SK-N-SH (cell line): ENCODE results near the gene BEST1.

Source experiments
- CTCF ChIP-seq: fragments of 200-600 bp; sonication (generic); IDR thresholded peaks from 2 replicates; pipeline ENCODE4 v1.6.1; 2017; ENCODE audit warnings: antibody characterized with exemption, mild to moderate bottlenecking, moderate library complexity
- EP300 ChIP-seq, 2 experiments: IDR thresholded peaks; 2 replicates each; pipeline versions ENCODE4 v1.4.0 to v1.6.1; 2012; ENCODE audit warnings: borderline replicate concordance in 1 of 2, low read depth in 1 of 2, low read length in 1 of 2
- EZH2phosphoT487 ChIP-seq: fragments of 200-600 bp; sonication (generic); IDR thresholded peaks from 2 replicates; pipeline ENCODE4 v1.6.1; 2017; ENCODE audit warnings: low read depth, mixed run types, mild to moderate bottlenecking, antibody characterized with exemption, moderate library complexity, borderline replicate concordance
- FOSL2 ChIP-seq: IDR thresholded peaks from 2 replicates; pipeline ENCODE4 v1.4.0; 2012; ENCODE audit warnings: low read depth, mild to moderate bottlenecking, moderate library complexity, borderline replicate concordance
- GABPA ChIP-seq: IDR thresholded peaks from 2 replicates; pipeline ENCODE4 v1.4.0; 2012; ENCODE audit warnings: low read depth, mild to moderate bottlenecking
- JUND ChIP-seq: IDR thresholded peaks from 2 replicates; pipeline ENCODE4 v1.4.0; 2012
- MEF2A ChIP-seq: IDR thresholded peaks from 2 replicates; pipeline ENCODE4 v1.4.0; 2012; ENCODE audit warnings: low read depth, borderline replicate concordance
- POLR2AphosphoS5 ChIP-seq: IDR thresholded peaks from 2 replicates; pipeline ENCODE4 v1.6.1; 2012; ENCODE audit warnings: low read depth, low read length
- RCOR1 ChIP-seq: fragments of 150-350 bp; IDR thresholded peaks from 2 replicates; pipeline ENCODE4 v1.6.1; 2017; ENCODE audit warnings: antibody characterized with exemption, low read length
- REST ChIP-seq: IDR thresholded peaks from 2 replicates; pipeline ENCODE4 v1.6.1; 2012; ENCODE audit warnings: mild to moderate bottlenecking, low read depth, low read length, moderate library complexity
- SIN3A ChIP-seq: IDR thresholded peaks from 2 replicates; pipeline ENCODE4 v1.6.1; 2012; ENCODE audit warnings: low read depth, mild to moderate bottlenecking, low read length, moderate library complexity, borderline replicate concordance
- SMC3 ChIP-seq: IDR thresholded peaks from 2 replicates; pipeline ENCODE4 v1.6.1; 2012; ENCODE audit warnings: low read depth, low read length, improper control_type of control experiment
- USF2 ChIP-seq: fragments of 150-350 bp; IDR thresholded peaks from 2 replicates; pipeline ENCODE4 v1.6.1; 2017; ENCODE audit warnings: antibody characterized with exemption, low read length, low read depth, borderline replicate concordance

- TF ChIP-seq CTCF (no peak), EZH2phosphoT487 (no peak), FOSL2 (no peak), RCOR1 (no peak), REST (no peak), POLR2AphosphoS5 (no peak), USF2 (no peak), JUND (no peak), EP300 (IDR thresholded peaks at IDR 0.05; ENCODE audit: borderline replicate concordance in 1 of 2, low read depth in 1 of 2, low read length in 1 of 2) (no peak), SMC3 (no peak), SIN3A (no peak), GABPA (no peak), MEF2A (no peak)
These were observed 37.0 kb upstream of the BEST1 start for GRCh38 chr11:61912991-61913698.
